Ecto neural progenitor cell (in vitro differentiated cells): ENCODE measurements around the gene XRCC2.
"Not testable (repeated sequence)": the region's sequence is repeated elsewhere in the genome, so short reads cannot be mapped to it uniquely, and the experiment has no call there.

Experiments
- DNase-seq: peaks from one replicate; pipeline ENCODE4 v3.0.0-alpha.2; 2018; ENCODE audit warnings: low spot score

Gene XRCC2

DNA sequence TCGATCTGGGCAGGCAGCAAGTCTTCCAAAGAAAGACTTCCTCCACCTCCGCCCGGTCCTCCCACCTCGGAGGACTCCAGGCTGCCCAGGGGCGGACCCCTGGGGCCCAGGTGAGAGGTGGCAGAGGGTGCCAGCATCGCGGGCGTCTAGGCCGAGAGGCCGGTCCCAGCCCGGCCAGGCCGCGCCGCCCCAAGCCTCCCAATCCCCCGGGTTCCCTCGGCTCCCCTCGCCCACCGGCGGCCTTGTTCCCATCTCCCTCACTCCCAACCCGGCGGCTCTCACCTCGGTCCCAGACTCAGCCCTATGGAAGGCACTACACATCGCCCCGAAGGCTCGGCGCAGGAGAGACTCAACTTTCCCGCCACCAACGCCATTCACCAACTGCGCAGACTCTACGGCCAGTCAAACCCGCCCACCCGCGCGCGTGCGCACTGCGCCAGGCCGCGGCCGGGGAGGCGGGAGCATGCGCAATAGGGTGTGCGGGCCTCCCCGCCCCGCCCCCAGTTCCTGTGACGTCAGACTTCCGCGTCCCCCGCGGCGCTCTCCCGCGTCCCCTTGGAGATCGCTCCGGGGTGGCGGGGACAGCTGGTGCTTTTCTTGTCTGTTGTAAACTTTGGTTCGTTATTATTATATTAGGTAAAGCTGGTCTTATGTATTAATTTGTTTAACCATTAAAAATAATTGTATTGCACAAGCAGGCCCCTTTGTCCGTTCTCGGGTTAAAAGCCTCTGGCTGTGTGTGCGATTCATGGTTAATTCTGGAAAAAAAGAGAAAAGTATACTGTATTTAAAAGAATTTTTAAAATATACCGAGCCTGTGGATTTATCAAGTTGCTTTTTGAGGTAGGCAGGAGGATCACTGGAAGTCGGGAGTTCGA is at the start of gene XRCC2:
TSS of gene XRCC2 (minus strand) at position 383 of the 878 bp plus-strand sequence. CDS start at position 321, 62 bp downstream.
- peak; percentile 97 for DNase-seq

DNA sequence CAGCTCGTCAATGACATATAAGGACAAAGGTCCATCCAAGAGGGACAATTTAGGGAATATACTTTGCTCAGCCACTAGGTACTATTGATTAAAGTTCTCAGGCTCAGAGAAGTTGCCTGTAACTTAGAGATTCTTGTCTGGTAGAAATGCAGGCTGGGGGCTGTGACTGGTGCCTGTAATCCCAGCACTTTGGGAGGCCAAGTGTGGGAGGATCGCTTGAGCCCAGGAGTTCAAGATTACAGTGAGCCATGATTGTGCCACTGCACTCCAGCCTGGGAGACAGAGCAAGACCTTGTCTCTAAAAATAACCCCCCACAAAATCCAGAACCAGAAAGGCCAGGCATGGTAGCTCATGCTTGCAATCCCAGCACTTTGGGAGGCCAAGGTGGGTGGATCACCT is 47.4 kb upstream of the XRCC2 start:
- DNase-seq, result no peak

DNA sequence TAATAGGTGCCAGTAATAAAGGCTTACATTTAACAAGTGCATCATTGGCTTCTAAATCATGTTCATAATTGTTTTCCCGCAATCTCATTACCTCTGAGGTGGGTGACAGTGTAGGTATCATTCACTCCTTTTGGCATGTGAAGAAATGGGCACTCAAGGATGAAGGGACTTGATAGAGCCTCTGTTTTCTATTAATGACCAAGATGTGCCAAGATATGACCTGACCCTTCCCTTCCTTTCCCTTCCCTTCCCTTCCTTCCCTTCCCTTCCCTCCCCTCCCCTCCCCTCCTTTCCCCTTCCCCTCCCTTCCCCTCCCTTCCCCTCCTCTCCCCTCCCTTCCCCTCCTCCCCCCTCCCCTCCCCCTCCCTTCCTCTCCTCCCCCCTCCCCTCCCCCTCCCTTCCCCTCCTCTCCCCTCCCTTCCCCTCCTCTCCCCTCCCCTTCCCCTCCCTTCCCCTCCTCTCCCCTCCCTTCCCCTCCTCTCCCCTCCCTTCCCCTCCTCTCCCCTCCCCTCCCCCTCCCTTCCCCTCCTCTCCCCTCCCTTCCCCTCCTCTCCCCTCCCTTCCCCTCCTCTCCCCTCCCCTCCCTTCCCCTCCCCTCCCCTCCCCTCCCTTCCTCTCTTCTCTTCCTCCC is 36.6 kb upstream of the XRCC2 start:
- not testable (repeated sequence) for DNase-seq

DNA sequence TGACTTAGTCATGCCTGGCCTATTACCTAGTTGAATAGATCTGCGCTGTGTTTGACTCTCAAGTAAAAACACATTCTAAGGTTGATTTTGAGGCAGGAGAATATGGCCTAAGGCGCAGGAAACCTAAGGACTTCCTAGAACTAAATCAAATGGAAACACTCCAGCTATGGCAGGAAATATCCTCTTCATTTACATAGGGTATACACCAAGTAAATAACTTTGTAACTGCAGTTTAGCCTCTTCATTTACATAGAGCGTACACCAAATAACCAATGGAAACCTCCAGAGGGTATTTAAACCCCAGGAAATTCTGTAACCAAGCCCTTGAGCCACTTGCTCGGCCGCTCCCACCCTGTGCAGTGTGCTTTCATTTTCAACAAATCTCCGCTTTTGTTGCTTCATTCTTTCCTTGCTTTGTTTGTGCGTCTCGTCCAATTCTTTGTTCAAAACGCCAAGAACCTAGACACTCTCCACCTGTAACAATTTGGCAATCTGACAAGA is 35.6 kb upstream of the XRCC2 start:
- DNase-seq, result no peak

DNA sequence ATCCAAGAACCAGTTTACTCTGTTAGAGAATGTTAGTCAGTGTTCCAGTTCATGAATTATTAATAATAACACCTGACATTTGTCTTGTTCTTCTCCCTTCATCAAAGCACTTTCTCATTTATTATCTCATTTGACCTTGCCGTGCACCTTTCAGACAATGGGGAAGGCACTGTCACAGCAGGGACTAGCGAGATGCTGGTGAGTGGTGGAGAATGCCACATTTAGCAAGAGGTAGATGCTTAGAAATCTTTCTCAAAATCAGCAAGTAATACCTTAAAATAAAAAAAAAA is 34.2 kb upstream of the XRCC2 start:
- no peak for DNase-seq

DNA sequence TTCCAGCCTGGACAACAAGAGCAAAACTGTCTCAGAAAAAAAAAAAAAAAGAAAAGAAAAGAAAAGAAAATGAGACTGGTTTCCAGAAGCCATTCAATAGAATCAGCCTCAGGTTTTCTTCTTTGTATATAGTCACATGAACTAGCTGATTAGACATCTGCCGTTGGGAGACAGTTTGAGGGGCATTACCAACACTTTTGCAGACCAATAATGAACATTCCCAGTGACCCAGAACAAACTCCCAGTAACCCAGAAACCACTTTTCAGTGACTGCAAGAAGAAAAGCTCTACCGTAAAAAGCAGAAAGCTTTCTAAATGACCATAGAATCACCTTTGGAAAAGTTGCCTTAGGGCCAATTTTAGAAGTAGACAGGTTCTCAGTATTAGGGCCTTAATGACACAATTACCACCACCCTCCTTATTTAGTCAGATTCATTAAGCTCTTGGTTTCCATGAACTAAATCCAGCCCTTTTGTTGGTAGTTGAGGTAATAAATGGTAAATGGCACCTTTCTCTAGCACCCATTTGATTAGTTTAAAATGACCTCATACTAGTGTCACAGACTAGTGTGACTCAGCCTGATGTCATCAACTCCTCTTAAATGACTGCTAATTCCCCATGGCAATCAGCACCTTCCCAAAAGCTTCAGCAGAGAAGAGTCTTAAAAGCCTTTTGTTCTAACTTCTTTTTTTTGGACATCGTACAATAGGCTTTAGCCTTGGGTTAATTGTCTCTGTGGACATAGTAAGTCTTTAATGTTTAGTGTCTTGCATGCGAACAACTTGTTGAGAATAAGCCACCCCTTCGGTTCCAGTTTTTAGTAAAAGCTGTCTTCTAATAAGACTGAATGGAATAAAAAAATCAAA is 33.6 kb upstream of the XRCC2 start:
- no peak for DNase-seq

DNA sequence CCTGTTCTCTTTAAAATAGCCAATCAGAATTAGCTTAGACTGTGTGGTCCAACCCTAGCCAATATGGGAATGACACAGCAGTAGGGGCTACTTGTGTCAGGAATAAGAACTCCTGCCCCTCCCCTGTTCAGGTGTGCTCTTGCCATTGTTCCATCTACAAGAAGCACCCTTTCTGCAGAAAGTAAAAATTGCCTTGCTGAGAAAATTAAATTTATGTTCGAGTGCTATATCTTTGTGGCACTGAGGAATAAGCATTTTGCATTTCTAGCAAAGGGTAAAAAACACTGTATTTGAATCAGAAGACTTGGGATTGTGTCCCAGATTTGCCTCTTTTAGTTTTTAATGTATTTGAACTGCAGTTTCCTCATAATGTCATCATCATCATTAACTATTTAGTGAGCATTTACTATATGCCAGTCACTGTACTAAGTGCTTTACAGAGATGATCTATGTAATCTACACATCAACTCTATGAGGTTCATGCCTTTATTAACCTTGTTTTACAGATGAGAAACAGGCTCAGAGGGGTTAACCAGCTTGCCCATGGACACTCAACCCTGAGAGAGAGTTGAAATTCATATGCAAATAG is 28.9 kb upstream of the XRCC2 start:
- DNase-seq, result no peak

DNA sequence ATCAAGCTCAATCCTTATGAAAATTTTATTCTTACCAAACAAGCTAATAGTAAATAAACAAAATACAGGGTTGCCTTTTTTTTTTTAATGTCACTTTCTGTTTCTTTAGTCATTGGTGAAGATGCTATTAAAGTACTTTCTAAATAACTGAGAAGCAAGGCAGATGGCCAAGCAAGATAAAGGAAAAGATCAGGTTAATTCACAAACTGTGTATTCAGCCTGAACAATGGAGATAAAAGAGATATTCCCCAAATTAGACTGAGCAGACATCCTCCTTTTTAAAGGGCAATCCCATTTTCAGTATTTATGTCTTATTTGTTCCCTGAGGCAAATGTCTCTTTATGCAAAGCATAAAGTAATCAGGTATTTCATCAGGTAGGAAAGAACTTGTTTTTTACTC is 23.1 kb upstream of the XRCC2 start:
- no peak for DNase-seq

DNA sequence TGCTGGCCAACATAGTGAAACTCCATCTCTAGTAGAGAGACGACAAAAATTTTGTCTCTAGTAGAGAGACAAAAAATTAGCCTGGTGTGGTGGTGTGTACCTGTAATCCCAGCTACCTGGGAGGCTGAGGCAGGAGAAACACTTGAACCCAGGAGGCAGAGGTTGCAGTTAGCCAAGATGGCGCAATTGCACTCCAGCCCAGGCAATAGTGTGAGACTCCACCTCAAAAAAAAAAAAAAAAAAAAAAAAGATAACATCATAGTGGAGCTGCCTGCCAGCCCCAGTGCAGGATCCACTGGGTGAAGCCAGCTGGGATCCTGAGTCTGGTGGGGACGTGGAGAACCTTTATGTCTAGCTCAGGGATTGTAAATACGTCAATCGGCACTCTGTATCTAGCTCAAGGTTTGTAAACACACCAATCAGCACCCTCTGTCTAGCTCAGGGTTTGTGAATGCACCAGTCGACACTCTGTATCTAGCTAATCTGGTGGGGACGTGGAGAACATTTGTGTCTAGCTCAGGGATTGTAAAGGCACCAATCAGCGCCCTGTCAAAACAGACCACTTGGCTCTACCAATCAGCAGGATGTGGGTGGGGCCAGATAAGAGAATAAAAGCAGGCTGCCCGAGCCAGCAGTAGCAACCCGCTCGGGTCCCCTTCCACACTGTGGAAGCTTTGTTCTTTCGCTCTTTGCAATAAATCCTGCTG is 21.5 kb upstream of the XRCC2 start:
- not testable (repeated sequence) for DNase-seq

DNA sequence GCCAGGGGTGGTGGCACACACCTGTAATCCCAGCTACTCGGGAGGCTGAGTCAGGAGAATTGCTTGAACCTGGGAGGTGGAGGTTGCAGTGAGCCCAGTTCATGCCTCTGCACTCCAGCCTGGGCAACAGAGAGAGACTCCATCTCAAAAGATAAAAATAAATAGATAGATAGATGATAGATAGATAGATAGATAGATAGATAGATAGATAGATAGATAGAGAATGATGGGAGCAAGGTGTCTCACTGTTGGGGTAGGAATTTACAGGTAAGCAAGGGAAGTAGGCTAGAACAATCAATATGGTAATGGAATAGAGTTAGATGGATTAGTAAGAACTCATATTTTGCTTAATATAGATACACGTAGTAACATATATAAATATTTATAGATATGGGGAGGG is 16.3 kb upstream of the XRCC2 start:
- not testable (repeated sequence) for DNase-seq

DNA sequence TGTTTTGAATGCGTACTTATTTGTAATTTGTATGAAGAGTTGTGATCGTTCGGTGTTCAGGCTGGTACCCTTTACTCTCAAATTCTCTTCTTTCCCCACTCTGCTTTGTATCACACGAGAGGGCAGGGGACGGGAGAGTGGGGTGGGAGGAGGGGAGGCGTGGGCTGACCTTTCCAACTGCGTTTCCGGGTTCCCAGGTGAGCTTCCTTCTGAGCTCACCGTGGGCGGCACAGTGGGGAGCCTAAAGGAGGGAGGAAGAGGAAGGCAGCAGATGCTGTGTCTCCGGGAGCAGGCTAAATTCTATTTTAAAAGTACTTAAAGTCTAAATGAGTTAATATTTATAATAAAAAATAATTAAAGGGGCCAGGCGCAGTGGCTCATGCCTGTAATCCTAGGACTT is 7.4 kb upstream of the XRCC2 start:
- no peak for DNase-seq

DNA sequence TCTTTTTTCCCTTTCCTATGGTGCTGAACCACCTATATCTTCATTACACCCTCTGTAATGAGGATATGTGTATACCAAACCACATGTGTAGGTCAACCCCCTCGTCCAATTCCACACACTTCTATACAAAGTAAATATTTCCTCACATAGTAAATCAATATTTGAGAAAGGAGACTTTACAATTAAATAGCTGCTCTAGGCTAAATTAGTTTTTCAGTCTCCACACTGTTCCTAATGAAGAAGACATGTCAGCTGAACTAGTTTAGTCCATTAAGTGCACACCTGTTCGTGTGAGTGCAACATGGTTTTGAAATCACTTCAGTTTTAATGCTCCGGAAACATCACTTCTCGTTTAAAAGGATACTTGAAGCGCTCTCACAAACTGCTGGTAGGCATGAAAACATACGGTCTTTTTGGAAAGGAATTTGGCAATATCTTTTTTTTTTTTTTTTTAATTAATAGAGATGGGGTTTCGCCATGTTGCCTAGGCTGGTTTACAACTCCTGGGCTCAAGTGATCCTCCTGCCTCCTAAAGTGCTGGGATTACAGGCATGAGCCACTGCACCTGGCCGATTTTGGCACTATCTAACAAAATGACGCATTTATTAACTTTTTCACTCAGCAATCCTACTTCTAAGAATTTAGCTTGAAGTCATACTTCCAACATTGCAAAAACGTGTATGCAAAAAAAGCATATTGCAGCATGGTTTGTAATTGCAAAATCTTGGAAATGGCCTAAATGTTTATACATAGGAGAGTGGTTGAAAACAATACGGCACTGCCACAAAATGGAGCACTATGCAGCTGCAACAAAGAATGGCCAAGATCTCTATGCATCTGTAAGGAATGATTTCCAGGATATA is 2.1 kb upstream of the XRCC2 start:
- no peak for DNase-seq

DNA sequence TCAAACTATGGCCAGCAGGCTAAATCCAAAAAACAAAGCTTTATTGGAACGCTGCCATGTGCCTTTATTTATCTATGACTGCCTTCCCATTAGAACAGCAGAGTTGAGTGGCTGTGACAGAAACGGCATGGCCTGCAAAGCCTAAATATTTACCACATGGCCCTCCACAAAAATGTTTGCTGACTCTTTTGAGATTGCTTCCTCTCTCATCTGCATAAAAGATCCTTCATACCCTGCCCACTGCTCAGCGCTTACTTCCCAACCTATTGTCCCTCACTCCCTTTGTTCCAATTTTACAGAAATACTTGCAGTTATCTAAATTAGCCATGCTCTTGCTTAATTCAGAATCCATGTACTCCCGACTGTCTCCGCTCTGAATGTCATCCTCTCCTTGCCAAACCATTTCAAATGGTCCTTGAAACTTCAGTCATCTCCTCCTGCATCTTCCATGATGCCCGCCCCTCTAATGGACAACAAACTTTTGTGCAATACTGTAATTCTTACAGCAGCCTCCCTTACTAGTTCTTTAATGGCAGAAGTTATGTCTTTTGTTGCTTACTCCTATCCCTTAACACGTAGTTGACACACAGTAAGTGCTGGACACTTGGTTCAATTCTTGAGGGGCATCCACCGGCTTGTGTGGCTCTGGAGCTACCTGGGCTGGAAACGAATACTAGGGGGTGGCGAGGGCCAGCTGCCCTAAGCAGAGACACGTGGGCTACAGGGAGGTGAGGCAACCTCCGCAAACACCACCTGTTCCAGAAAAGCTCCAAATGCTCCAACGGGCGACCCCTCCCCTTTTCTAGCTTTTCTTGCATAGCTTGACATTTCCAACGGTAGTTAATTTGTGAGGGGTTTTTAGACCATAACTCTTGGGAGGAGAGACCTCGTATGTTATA is 832 bp downstream of the XRCC2 start:
- peak; percentile 56 for DNase-seq

DNA sequence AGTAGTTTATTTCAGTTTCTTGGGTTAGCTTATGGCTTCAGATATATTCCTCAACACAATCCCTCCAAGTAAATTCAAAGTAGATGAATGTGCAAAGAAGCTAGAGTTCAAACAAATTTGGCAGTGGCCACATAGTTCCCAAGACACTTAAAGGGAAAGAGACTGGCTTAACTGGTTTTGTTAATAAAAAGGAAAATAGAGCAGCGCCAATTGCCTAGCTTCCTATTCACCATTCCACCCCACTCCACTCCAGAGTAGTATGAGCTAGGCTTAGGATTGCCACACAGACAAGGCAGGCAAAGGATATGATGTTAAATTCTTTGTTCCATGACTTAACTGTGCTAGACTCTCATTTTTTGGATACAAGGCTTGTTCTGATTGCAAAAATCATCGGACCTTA is 2.0 kb downstream of the XRCC2 start:
- DNase-seq, result no peak

DNA sequence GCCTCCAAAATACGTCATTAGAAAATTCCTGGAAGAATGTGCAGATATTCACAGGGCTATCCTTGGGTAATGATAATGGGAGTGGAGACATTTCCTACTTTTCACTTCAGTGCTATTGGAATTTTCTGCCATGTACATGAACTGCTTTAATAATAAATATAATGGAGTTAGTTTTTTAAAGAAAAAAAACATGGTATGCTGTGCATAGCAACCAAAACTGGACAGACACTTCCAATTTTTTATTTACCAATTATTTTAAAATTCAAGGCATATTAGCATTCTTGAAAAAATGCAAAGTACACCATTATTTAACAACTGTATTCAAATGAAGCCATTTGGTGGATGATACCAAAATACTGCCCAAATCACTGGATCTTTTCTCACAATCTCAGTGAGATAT is 3.3 kb downstream of the XRCC2 start:
- DNase-seq, result no peak

DNA sequence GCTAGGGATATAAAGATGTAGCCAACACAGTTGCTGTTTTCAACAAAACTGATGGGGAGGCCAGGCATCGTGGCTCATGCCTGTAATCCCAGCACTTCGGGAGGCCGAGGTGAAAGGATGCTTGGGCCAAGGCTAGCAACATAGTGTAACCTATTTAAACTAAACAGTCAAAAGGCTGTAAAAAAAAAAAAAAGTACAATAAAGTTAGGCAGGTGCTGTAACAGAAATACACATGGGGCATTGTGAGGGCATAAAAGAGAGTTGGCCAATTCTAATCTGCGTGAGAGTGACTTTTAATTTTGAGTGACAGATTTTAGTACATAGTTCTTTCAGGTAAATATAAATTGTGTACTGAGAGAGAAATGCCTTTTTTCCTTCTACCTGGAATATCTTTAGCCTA is 6.2 kb downstream of the XRCC2 start:
- no peak for DNase-seq

DNA sequence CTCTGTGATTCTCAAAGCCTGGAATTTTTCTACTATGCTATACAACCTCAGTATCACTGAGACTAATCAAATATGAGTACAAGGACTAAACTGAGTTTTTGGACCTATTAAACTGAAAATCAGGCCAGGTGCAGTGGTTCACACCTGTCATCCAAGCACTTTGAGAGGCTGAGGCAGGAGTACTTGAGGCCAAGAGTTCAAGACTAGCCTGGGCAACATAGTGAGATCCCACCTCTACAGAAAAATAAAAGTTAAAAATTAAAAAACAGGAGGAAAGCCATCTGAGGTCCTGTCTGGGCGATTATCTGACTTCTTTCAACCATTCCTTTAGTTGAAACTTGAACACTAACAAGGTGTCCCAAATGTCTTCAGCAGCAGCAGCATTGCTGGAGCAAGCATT is 7.0 kb downstream of the XRCC2 start:
- no peak for DNase-seq

DNA sequence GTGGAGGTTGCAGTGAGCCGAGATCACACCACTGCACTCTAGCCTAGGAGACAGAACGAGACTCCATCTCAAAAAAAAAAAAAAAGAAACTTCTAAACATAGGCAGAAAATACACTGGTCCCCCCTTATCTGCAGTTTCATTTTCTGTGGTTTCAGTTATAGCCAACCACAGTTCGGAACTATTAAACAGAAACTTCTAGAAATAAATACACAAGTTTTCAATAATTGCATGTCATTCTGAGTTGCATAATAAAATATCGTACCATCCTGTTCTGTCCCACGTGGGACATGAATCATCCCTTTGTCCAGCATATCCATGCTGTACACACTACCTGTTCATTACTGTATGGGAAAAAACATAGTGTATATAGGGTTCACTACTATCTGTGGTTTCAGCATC is 8.0 kb downstream of the XRCC2 start:
- DNase-seq, result no peak

DNA sequence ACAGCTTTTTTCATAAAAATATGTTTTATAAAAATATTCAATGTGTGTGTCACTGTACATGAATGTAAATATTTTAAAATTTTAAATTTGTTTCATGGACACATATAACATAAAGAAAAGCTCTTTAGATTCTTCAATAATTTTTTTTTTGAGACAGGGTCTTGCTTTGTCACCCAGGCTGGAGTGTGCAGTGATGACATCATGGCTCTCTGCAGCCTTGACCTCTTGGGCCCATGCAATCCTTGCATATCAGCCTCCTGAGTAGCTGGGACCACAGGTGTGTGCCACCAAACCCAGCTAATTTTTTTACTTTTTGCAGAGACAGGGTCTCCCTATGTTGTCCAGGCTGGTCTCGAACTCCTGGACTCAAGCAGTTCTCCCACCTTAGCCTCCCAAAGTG is 9.9 kb downstream of the XRCC2 start:
- DNase-seq, result no peak

DNA sequence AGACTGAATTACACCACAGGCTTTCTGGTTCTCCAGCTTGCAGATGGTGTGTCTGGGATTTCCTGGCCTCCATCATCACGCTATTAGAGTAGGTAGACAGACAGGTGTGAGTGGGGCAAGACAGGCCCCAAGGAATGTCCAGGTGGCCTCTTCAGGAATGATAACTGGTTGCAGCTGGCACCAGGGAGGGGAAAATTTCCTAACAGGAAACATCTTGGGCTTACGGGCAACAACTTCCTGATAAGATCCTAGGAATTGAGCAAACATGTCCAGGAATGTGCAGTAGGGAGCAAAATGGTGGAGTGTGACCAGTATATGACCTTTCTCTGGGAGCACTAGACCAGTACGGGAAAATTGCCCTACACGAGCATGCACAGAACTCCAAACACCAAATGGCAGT is 11.3 kb downstream of the XRCC2 start:
- DNase-seq, result no peak
